ENCODE data around the gene TRAF1. TPM values are rescaled to one million over a fixed set of nuclear protein-coding genes. Genes with fewer than 3 reads are reported as not detected.

The TRAF1 gene
- total RNA-seq, 4 donors from 2014 or later, result 1.2 to 14.3 (median 7.1) TPM

DNA sequence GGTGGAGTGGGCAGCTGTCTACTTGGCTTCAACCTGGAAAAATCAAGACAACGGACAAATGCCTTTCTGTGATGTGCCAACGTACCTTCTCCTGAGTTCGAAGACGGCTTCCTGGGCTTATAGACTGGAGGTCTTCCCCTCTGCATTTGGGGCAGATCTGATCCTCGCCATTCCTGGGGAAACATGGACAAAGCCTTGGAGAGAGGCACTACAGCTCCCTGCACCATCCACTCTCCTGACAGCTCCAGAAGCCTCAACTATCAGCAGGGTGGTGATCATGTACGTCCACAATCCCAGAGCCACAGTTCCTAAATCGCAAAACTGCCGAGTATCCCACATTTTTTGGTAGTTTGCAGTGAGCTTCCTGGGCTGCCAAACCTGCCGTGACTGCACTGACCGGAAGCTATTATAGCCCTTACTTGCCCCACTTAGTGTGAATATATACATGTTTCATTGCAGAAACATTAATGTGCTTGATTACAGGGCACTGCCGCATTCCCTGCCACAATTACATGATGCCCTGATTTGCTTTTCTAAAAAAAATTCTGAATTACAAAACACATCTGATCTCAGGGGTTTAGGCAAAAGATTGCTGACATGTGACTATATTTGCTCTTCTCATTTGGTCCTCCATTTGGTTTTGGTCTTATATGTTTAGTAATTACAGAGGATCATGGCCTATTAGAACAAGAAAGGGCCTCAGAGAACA, 2.8 kb downstream of the TRAF1 start:
- no peaks in the 10 kb centered on the region for H3K27me3 ChIP-seq
- WGBS, 2 donors (ENCODE audit: low coverage in 1 of 2), result 85 to 98% methylated on average over 5 to 6 of the region's 11 CpGs

DNA sequence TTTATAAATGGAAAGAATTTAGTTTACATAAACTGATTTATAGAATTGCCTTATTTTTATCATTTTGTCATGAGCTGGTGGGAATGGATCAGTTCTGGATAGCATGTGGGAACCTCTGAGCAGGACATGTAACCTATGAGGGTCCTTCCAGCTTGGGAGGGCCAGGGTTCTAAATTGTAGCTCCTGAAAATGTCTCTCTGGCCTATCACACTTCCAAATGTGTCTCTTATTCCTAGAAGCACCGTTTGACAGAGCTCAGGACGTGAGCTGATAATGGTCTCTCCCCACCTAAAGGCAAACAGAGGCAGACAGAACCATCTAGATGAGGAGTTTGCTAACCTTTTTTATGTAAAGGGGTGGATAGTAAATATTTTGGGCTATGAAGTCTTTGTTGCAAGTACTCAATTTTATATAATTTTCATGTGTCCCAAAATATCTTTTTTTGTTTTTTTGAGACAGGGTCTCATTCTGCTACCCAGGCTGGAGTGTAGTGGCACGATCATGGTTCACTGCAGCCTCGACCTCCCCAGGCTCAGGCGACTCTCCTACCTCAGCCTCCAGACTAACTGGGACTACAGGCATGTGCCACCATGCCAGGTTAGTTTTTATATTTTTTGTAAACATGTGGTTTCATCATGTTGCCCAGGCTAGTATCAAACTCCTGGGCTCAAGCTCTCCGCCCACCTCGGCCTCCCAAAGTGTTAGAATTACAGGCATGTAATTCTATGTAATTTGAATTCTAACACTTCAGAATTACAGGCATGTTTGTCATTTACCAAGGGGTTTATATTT, 4.0 kb downstream of the TRAF1 start:
- Histone ChIP-seq H3K36me3 (no peaks in the 10 kb centered on the region), H3K27ac (peak overlapping the region in 3 of 4 donors; percentile 70 to 83 (median 77)), H3K27me3 (no peaks in the 10 kb centered on the region), H3K4me1 (peaks cover 8 to 57% (median 29%) of the 10 kb centered on the region in 3 donors), H3K9me3 (no peaks in the 10 kb centered on the region), H3K4me3 (no peak overlapping the region)
- TF ChIP-seq POLR2A (IDR thresholded peaks at IDR 0.05), result no peak
- TF ChIP-seq POLR2AphosphoS5 (IDR thresholded peaks at IDR 0.05), result no peak
- no peak for TF ChIP-seq EP300 (IDR thresholded peaks at IDR 0.05)
- TF ChIP-seq, protein P1, sequence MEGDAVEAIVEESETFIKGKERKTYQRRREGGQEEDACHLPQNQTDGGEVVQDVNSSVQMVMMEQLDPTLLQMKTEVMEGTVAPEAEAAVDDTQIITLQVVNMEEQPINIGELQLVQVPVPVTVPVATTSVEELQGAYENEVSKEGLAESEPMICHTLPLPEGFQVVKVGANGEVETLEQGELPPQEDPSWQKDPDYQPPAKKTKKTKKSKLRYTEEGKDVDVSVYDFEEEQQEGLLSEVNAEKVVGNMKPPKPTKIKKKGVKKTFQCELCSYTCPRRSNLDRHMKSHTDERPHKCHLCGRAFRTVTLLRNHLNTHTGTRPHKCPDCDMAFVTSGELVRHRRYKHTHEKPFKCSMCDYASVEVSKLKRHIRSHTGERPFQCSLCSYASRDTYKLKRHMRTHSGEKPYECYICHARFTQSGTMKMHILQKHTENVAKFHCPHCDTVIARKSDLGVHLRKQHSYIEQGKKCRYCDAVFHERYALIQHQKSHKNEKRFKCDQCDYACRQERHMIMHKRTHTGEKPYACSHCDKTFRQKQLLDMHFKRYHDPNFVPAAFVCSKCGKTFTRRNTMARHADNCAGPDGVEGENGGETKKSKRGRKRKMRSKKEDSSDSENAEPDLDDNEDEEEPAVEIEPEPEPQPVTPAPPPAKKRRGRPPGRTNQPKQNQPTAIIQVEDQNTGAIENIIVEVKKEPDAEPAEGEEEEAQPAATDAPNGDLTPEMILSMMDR (IDR thresholded peaks at IDR 0.05), result no peak
- 37 to 73% methylated on average over 3 to 7 of the region's 7 CpGs for WGBS, 2 donors (ENCODE audit: low coverage in 1 of 2)
- ATAC-seq, result no peak

More for the DNA sequence above, 2.8 kb downstream of the TRAF1 start:
- ATAC-seq, result no peak
- peaks cover 6 to 63% (median 34%) of the 10 kb centered on the region in 3 donors for H3K4me1 ChIP-seq
- no peak overlapping the region for H3K4me3 ChIP-seq
- TF ChIP-seq POLR2AphosphoS5 (IDR thresholded peaks at IDR 0.05), result no peak
- TF ChIP-seq EP300 (IDR thresholded peaks at IDR 0.05), result no peak
- TF ChIP-seq, protein P1 (IDR thresholded peaks at IDR 0.05), result no peak
- no peak for TF ChIP-seq POLR2A (IDR thresholded peaks at IDR 0.05)
- no peaks in the 10 kb centered on the region for H3K36me3 ChIP-seq
- H3K9me3 ChIP-seq, result no peaks in the 10 kb centered on the region
- peak overlapping the region in 2 of 4 donors; percentile 13 to 77 for H3K27ac ChIP-seq

DNA sequence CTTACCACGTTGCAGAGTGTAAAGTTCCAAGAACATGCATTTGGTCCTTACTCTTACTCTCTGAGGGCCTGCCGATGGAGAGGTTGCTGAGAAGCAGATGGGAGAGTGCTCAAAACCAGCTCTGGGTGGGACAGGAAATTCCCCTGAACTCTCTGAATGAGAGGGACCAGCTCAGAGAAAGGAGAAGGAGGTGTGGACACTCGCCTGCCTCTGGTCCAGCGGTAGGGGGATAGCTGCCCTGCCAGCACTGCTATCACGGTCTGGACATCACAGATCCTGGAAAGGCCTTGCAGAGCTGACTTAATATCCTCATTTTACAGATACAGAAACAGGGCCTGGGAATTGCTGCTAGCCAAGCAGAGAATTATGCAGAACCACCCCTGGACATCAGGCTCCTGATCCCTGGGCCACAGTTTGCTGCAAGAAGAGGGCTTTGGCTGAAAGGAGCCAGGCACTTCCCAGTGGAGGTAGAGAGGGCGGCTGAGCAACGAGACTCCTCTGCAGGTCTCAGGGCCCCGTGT, 4.9 kb downstream of the TRAF1 start:
- 16 to 56% methylated on average over 3 to 7 of the region's 8 CpGs for WGBS, 2 donors (ENCODE audit: low coverage in 1 of 2)
- ATAC-seq, result no peak
- Histone ChIP-seq H3K27me3 (no peaks in the 10 kb centered on the region), H3K9me3 (no peaks in the 10 kb centered on the region), H3K4me3 (no peak overlapping the region), H3K36me3 (no peaks in the 10 kb centered on the region), H3K4me1 (peaks cover 8 to 62% (median 31%) of the 10 kb centered on the region in 3 donors), H3K27ac (peak overlapping the region in 3 of 4 donors; percentile 70 to 83 (median 77))
- TF ChIP-seq, protein P1 (IDR thresholded peaks at IDR 0.05), result no peak
- TF ChIP-seq EP300 (IDR thresholded peaks at IDR 0.05), result no peak
- TF ChIP-seq POLR2A (IDR thresholded peaks at IDR 0.05), result no peak
- TF ChIP-seq POLR2AphosphoS5 (IDR thresholded peaks at IDR 0.05), result no peak

DNA sequence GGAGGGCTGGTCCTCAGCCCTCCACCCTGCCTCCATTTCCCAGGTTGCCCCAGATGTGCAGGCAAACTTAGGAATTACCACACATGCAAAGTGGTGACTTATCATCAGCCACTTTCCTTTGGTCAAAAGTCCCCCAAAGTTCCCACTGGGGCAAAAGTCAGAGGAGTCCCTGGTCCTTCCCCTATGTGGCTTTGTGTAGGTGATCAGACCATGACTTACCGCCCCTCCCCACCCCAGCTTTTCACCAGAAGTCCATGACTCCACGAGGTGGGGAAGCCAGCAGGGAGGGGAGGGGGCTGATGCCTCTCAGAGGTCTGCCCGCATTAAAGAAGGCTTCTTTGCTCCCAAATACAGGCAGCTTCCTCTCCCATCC, 5.8 kb downstream of the TRAF1 start:
- no peak for ATAC-seq
- no peak overlapping the region for H3K4me3 ChIP-seq
- no peaks in the 10 kb centered on the region for H3K36me3 ChIP-seq
- peaks cover 8 to 71% (median 31%) of the 10 kb centered on the region in 3 donors for H3K4me1 ChIP-seq
- H3K27ac ChIP-seq, result peak overlapping the region in 3 of 4 donors; percentile 77 to 86 (median 83)
- no peaks in the 10 kb centered on the region for H3K9me3 ChIP-seq
- TF ChIP-seq POLR2A (IDR thresholded peaks at IDR 0.05), result no peak
- TF ChIP-seq POLR2AphosphoS5 (IDR thresholded peaks at IDR 0.05), result no peak
- TF ChIP-seq EP300 (IDR thresholded peaks at IDR 0.05), result no peak
- TF ChIP-seq, protein P1 (IDR thresholded peaks at IDR 0.05), result no peak
- no peaks in the 10 kb centered on the region for H3K27me3 ChIP-seq
- WGBS, 2 donors (ENCODE audit: low coverage in 1 of 2), result no CpG with 5 or more reads among the region's 3 CpGs
